GM12878 (cell line): ENCODE results near the gene ARR3. TPM values are rescaled to one million over a fixed set of nuclear protein-coding genes. Genes with fewer than 3 reads are reported as not detected.

Experiments used
- ATAC-seq: fragments of 200-7000 bp; cut with Tn5 transposase; 3 replicates; pipeline ENCODE4 v1.9.1; 2020; ENCODE audit warnings: mild to moderate bottlenecking, moderate library complexity
- BruUV-seq: library from RNA; stranded (reverse); fragments of 400-500 nt; replicated peaks from 2 replicates; lab custom pipeline; 2021; lab: Mats Ljungman, UMichigan
- CTCF ChIA-PET: fragments of 300-600 bp; sonication (Branson Sonifier 250); formaldehyde crosslinking; extraction: SDS; loops from one replicate; lab custom pipeline; 2021; ENCODE audit warnings: inconsistent platforms; lab: Yijun Ruan, JAX
- POLR2A ChIA-PET: fragments of 350-600 bp; formaldehyde crosslinking; extraction: SDS; loops from one replicate; lab custom pipeline; 2021; ENCODE audit warnings: inconsistent platforms; lab: Charles Lee
- RAD21 ChIA-PET: fragments of 300-600 bp; sonication (Branson Sonifier 250); formaldehyde crosslinking; loops from one replicate; lab custom pipeline; 2023; ENCODE audit warnings: antibody characterized with exemption; ENCODE audit not compliant: unreplicated experiment; lab: Charles Lee
- SMC1A ChIA-PET: fragments of 300-600 bp; sonication (Branson Sonifier 250); formaldehyde crosslinking; loops from one replicate; lab custom pipeline; 2023; ENCODE audit not compliant: unreplicated experiment, uncharacterized antibody; lab: Charles Lee
- DNase-seq: peaks from one replicate; pipeline ENCODE4 v3.0.0-alpha.2; 2011; ENCODE audit warnings: low read depth, low spot score
- FAIRE-seq: peaks from 3 replicates; lab custom pipeline; 2011; peaks lifted over from hg19 to GRCh38; lab: Jason Lieb, UNC
- H2AFZ ChIP-seq: 2 replicates; pipeline ENCODE4 v1.6.0; 2011; ENCODE audit warnings: low read depth, low read length, control low read depth; ENCODE audit not compliant: control insufficient read depth
- H3K27ac ChIP-seq: 2 replicates; pipeline ENCODE4 v1.5.1; 2011; ENCODE audit warnings: control low read depth; ENCODE audit not compliant: control insufficient read depth, insufficient read depth
- H3K27me3 ChIP-seq, 2 experiments: replicated peaks in 1 of 2; 2 replicates each; pipeline versions ENCODE4 v1.6.0 to v1.6.1; 2011; ENCODE audit warnings: low read length in 1 of 2; ENCODE audit not compliant: control insufficient read depth in 2 of 2, insufficient read depth in 2 of 2
- H3K36me3 ChIP-seq, 2 experiments: 2 replicates each; pipeline ENCODE4 v1.5.1; 2011; ENCODE audit warnings: low read length in 1 of 2; ENCODE audit not compliant: control insufficient read depth in 2 of 2, insufficient read depth in 2 of 2
- H3K4me1 ChIP-seq: 2 replicates; pipeline ENCODE4 v1.6.1; 2011; ENCODE audit warnings: mild to moderate bottlenecking, low read length, moderate library complexity, mixed read lengths; ENCODE audit not compliant: control insufficient read depth, insufficient read depth
- H3K4me2 ChIP-seq: 2 replicates; pipeline ENCODE4 v1.6.0; 2011; ENCODE audit warnings: control low read depth; ENCODE audit not compliant: control insufficient read depth, insufficient read depth
- H3K4me3 ChIP-seq: fragments of 200-600 bp; sonication (generic); 2 replicates; pipeline ENCODE4 v1.5.1; 2016
- H3K79me2 ChIP-seq: 2 replicates; pipeline ENCODE4 v1.6.0; 2011; ENCODE audit warnings: low read length; ENCODE audit not compliant: control insufficient read depth, insufficient read depth
- H3K9ac ChIP-seq: 2 replicates; pipeline ENCODE4 v1.8.0; 2011; ENCODE audit warnings: low read length, control low read depth, mixed read lengths; ENCODE audit not compliant: control insufficient read depth, insufficient read depth
- H3K9me3 ChIP-seq: replicated peaks from 3 replicates; pipeline ENCODE4 v1.5.1; 2011; ENCODE audit warnings: mild to moderate bottlenecking, low read length; ENCODE audit not compliant: control insufficient read depth, insufficient read depth
- H4K20me1 ChIP-seq: 2 replicates; pipeline ENCODE4 v1.6.0; 2011; ENCODE audit not compliant: control insufficient read depth, insufficient read depth
- CREB1 ChIP-seq: IDR thresholded peaks from 2 replicates; pipeline ENCODE4 v1.6.1; 2012; ENCODE audit warnings: low read depth, mild to moderate bottlenecking, inconsistent platforms
- DPF2 ChIP-seq: fragments of 450-650 bp; IDR thresholded peaks from 2 replicates; pipeline ENCODE4 v1.6.1; 2017; ENCODE audit warnings: mild to moderate bottlenecking
- IKZF1 ChIP-seq: fragments of 450-650 bp; conservative IDR thresholded peaks from 2 replicates; pipeline ENCODE4 v1.6.1; 2017; ENCODE audit warnings: antibody characterized with exemption, mild to moderate bottlenecking
- IKZF2 ChIP-seq, 2 experiments: fragments of 450-650 bp; IDR thresholded peaks; 2 replicates each; pipeline ENCODE4 v1.6.1; 2017; ENCODE audit warnings: mild to moderate bottlenecking in 2 of 2, moderate library complexity in 2 of 2
- SKIL ChIP-seq: fragments of 450-650 bp; IDR thresholded peaks from 2 replicates; pipeline ENCODE4 v1.6.1; 2017; ENCODE audit warnings: mild to moderate bottlenecking, low read depth, inconsistent platforms; ENCODE audit not compliant: poor library complexity, severe bottlenecking
- SMC3 ChIP-seq: IDR thresholded peaks from 2 replicates; pipeline ENCODE4 v1.6.1; 2011; ENCODE audit warnings: low read length, improper control_type of control experiment, borderline replicate concordance
- WRNIP1 ChIP-seq: IDR thresholded peaks from 2 replicates; pipeline ENCODE4 v1.6.1; 2011; ENCODE audit warnings: low read depth, low read length, improper control_type of control experiment, borderline replicate concordance
- ZNF207 ChIP-seq: fragments of 450-650 bp; IDR thresholded peaks from 2 replicates; pipeline ENCODE4 v1.6.1; 2014; ENCODE audit warnings: antibody characterized with exemption, mild to moderate bottlenecking, borderline replicate concordance
- WGBS: methylation state at CpG from one replicate; pipeline ENCODE4 v1.1.6; 2016; ENCODE audit warnings: low lambda C conversion rate; ENCODE audit not compliant: insufficient replicate concordance, insufficient coverage; ENCODE audit errors: missing lambda C conversion rate; 5-methylcytosine and 5-hydroxymethylcytosine counted together
- in situ Hi-C: fragments of 300-500 bp; cut with MboI; formaldehyde crosslinking; loops from 9 replicates; pipeline ENCODE4 v1.14.3; 2018; ENCODE audit warnings: mixed read lengths
- intact Hi-C: fragments of 100-400 bp; cut with micrococcal nuclease; formaldehyde crosslinking; loops from one replicate; pipeline ENCODE4 v1.14.2; 2022; ENCODE audit not compliant: unreplicated experiment
- polyA plus RNA-seq, 11 experiments: library from polyadenylated mRNA; depleted of rRNA in 4 of 11; unstranded in 6 of 11; stranded (reverse) in 5 of 11; fragments of >200 nt; fragmentation: Nextera tagmentation in 4 of 11; fragmentation: Illumina TruSeq in 1 of 11; extraction: Ambion mirVana in 4 of 11; extraction: Trizol in 1 of 11; gene quantifications; 1 replicate in 1 of 11; 2 replicates in 10 of 11; pipeline versions ENCODE4 v1.2.1 to v1.2.3, GENCODE V29; 2011 to 2016; ENCODE audit warnings: inconsistent platforms in 2 of 11, missing spikeins in 2 of 11, low read depth in 1 of 11
- total RNA-seq, 4 experiments: library from RNA; depleted of rRNA in 3 of 4; stranded (reverse); fragments of >200 nt in 3 of 4; fragmentation: Illumina TruSeq in 1 of 4; extraction: Trizol in 1 of 4; gene quantifications; 2 replicates each; pipeline versions ENCODE4 v1.2.1 to v1.2.3, GENCODE V29; 2013 to 2021
- TF ChIP-seq, protein P1 (sequence below): fragments of 450-650 bp; IDR thresholded peaks from 2 replicates; pipeline ENCODE4 v1.6.1; 2018; ENCODE audit warnings: mild to moderate bottlenecking, low read depth, moderate library complexity; ENCODE audit not compliant: partially characterized antibody
- TF ChIP-seq, protein P2 (sequence below): IDR thresholded peaks from 2 replicates; pipeline ENCODE4 v1.6.1; 2011; ENCODE audit warnings: borderline replicate concordance, low read depth, mild to moderate bottlenecking, moderate library complexity, mixed read lengths, low read length; ENCODE audit not compliant: insufficient read depth; ENCODE audit errors: extremely low read length

Gene ARR3
- total and polyA plus RNA-seq, 10 of the 15 experiments (the other 5 are each of a cell fraction or from before 2014, with no cell fraction given): not detected

GRCh38 chrX:70260104-70260503 is 8.0 kb upstream of the ARR3 start, which contains the start of gene P2RY4:
TSS of gene P2RY4 (minus strand) at chrX:70260204. CDS start at chrX:70259624, 580 bp downstream.
- no peaks in the 10 kb centered on the region for H3K79me2 ChIP-seq
- no peaks in the 10 kb centered on the region for H3K27me3 ChIP-seq
- ChIA-PET POLR2A (no interaction called here), CTCF (interaction anchor here (1.8 kb wide), 1 partner anchor 9 kb away, joined by 5 read pairs; no protein-coding TSS in a partner anchor), RAD21 (no interaction called here), SMC1A (interaction anchor here (1.2 kb wide), 1 partner anchor 10 kb away, joined by 4 read pairs; no protein-coding TSS in a partner anchor)
- no peaks in the 10 kb centered on the region for H4K20me1 ChIP-seq
- no peaks in the 10 kb centered on the region for H3K4me1 ChIP-seq
- BruUV-seq: no TSS peak
- in situ Hi-C loops (no loop called here), intact Hi-C loops (loop anchor here (5.0 kb wide), 1 partner anchor 228 kb away; no protein-coding TSS in a partner anchor)
- ATAC-seq (no peak), DNase-seq (no peak), FAIRE-seq (no peak)
- no peak within 1 kb of the TSS for H2AFZ ChIP-seq
- 13% methylated on average over 4 of the region's 4 CpGs for WGBS
- H3K27ac ChIP-seq: no peak within 1 kb of the TSS
- no peak within 1 kb of the TSS for H3K4me2 ChIP-seq
- TF ChIP-seq CREB1 (no peak), WRNIP1 (no peak), DPF2 (no peak), IKZF2 (IDR thresholded peaks at IDR 0.05) (no peak), ZNF207 (no peak), SKIL (no peak), SMC3 (no peak), IKZF1 (no peak)
- TF ChIP-seq, protein P1, sequence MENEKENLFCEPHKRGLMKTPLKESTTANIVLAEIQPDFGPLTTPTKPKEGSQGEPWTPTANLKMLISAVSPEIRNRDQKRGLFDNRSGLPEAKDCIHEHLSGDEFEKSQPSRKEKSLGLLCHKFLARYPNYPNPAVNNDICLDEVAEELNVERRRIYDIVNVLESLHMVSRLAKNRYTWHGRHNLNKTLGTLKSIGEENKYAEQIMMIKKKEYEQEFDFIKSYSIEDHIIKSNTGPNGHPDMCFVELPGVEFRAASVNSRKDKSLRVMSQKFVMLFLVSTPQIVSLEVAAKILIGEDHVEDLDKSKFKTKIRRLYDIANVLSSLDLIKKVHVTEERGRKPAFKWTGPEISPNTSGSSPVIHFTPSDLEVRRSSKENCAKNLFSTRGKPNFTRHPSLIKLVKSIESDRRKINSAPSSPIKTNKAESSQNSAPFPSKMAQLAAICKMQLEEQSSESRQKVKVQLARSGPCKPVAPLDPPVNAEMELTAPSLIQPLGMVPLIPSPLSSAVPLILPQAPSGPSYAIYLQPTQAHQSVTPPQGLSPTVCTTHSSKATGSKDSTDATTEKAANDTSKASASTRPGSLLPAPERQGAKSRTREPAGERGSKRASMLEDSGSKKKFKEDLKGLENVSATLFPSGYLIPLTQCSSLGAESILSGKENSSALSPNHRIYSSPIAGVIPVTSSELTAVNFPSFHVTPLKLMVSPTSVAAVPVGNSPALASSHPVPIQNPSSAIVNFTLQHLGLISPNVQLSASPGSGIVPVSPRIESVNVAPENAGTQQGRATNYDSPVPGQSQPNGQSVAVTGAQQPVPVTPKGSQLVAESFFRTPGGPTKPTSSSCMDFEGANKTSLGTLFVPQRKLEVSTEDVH: no peak
- TF ChIP-seq, protein P2, sequence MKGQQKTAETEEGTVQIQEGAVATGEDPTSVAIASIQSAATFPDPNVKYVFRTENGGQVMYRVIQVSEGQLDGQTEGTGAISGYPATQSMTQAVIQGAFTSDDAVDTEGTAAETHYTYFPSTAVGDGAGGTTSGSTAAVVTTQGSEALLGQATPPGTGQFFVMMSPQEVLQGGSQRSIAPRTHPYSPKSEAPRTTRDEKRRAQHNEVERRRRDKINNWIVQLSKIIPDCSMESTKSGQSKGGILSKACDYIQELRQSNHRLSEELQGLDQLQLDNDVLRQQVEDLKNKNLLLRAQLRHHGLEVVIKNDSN: no peak
- H3K9ac ChIP-seq: no peak within 1 kb of the TSS
- no peak within 1 kb of the TSS for H3K4me3 ChIP-seq
- H3K9me3 ChIP-seq: no peaks in the 10 kb centered on the region
- no peaks in the 10 kb centered on the region for H3K36me3 ChIP-seq
